ENCODE data around the gene SUSD1. TPM values are rescaled to one million over a fixed set of nuclear protein-coding genes. Genes with fewer than 3 reads are reported as not detected.

Gene SUSD1
- total RNA-seq, 1 experiment from 2014 or later = 8.1 TPM

GRCh38 chr9:112094948-112095681 is 80.0 kb downstream of the SUSD1 start:
- Mint-ChIP-seq H3K4me1 (peaks cover 47 to 53% of the 10 kb centered on the region in 2 experiments), H3K27ac (no peak overlapping the region), H3K36me3 (ENCODE audit: insufficient read depth in 1 of 3, low read depth in 3 of 3) (peaks cover 7 to 18% (median 17%) of the 10 kb centered on the region in 3 experiments), H3K27me3 (ENCODE audit: low read depth) (no peaks in the 10 kb centered on the region), H3K4me3 (no peak overlapping the region), H3K9me3 (peaks cover 3% of the 10 kb centered on the region in 2 experiments; a peak in 2 of 5 replicates)
- H2BK120ac ChIP-seq (ENCODE audit: low read depth, low read length, poor library complexity, severe bottlenecking) = no peak overlapping the region
- no peak overlapping the region for H3K23ac ChIP-seq (ENCODE audit: insufficient read length, low read depth, low read length)
- no peak overlapping the region for H3K14ac ChIP-seq (ENCODE audit: insufficient read depth, low read length)
- H3T11ph ChIP-seq (ENCODE audit: low read length) = no peak overlapping the region
- H3K4me2 ChIP-seq (ENCODE audit: insufficient read depth, insufficient read length, low read length) = no peak overlapping the region
- no peak overlapping the region for H4K8ac ChIP-seq (replicated peaks; ENCODE audit: insufficient read length, low read depth, low read length)
- no CpG with 5 or more reads among the region's 9 CpGs for WGBS (ENCODE audit: extremely low coverage, insufficient read length, low lambda C conversion rate)
- H3K27ac ChIP-seq (ENCODE audit: insufficient read length, low read depth, low read length) = no peak overlapping the region
- no peak overlapping the region for H2AFZ ChIP-seq (ENCODE audit: low read length)
- no peak overlapping the region for H4K91ac ChIP-seq (ENCODE audit: insufficient read length, low read depth, low read length)
- H3K4ac ChIP-seq (ENCODE audit: low read depth, low read length) = no peak overlapping the region
- no peak overlapping the region for H2BK12ac ChIP-seq (ENCODE audit: insufficient read length, low read depth, low read length)
- no peaks in the 10 kb centered on the region for H3K79me1 ChIP-seq (ENCODE audit: insufficient read depth, low read depth, low read length, poor library complexity, severe bottlenecking)
- no peak for DNase-seq
- no peaks in the 10 kb centered on the region for H3K9me3 ChIP-seq (ENCODE audit: control insufficient read depth, low read depth, low read length)
- TF ChIP-seq CTCF (conservative IDR thresholded peaks at IDR 0.05) = no peak
- H3K9ac ChIP-seq (ENCODE audit: extremely low read depth, insufficient read length, low read length) = no peak overlapping the region
- no peaks in the 10 kb centered on the region for H3K27me3 ChIP-seq (ENCODE audit: insufficient read depth, low read length)
- peaks cover 6% of the 10 kb centered on the region; the same call in 1 of the 2 replicates for H3K4me1 ChIP-seq (ENCODE audit: insufficient read depth, low read length)
- no peaks in the 10 kb centered on the region for H3K79me2 ChIP-seq (ENCODE audit: insufficient read depth, low read length)
- no peak overlapping the region for H3K18ac ChIP-seq (ENCODE audit: insufficient read length, low read depth, low read length)
- H3K23me2 ChIP-seq (ENCODE audit: insufficient read length, low read depth, low read length, poor library complexity, severe bottlenecking) = no peaks in the 10 kb centered on the region
- H2BK20ac ChIP-seq (ENCODE audit: low read depth, low read length, poor library complexity, severe bottlenecking) = no peak overlapping the region
- no peaks in the 10 kb centered on the region for H4K20me1 ChIP-seq (ENCODE audit: control insufficient read depth, insufficient read depth, insufficient read length)
- H2AK5ac ChIP-seq (ENCODE audit: insufficient read length, low read length) = no peak overlapping the region
- no peak overlapping the region for H2BK15ac ChIP-seq (ENCODE audit: low read depth, low read length)
- no peak overlapping the region for H4K5ac ChIP-seq (ENCODE audit: insufficient read length, low read depth, low read length)
- no peak overlapping the region for H2BK5ac ChIP-seq (ENCODE audit: insufficient read length, low read length)
- H3K56ac ChIP-seq (ENCODE audit: insufficient read length, low read depth, low read length) = no peak overlapping the region
